Chondrocyte (in vitro differentiated cells): ENCODE measurements around the gene GRAP2. TPM values are rescaled to one million over a fixed set of nuclear protein-coding genes. Genes with fewer than 3 reads are reported as not detected.

Experiments used
- DNase-seq: peaks from one replicate; pipeline ENCODE4 v3.0.0; 2021; ENCODE audit warnings: mixed read lengths, low spot score
- H3K27ac Mint-ChIP-seq: one replicate; pipeline ENCODE4 v1.8.0; 2021; ENCODE audit warnings: mild to moderate bottlenecking, moderate library complexity, mixed read lengths; ENCODE audit not compliant: unreplicated experiment
- H3K27me3 Mint-ChIP-seq: 2 replicates; pipeline ENCODE4 v1.8.0; 2021; ENCODE audit warnings: low read depth, mixed read lengths
- H3K36me3 Mint-ChIP-seq: 2 replicates; pipeline ENCODE4 v1.8.0; 2021; ENCODE audit warnings: low read depth, mixed read lengths
- H3K4me1 Mint-ChIP-seq: 2 replicates; pipeline ENCODE4 v1.8.0; 2021; ENCODE audit warnings: low read depth, mild to moderate bottlenecking, mixed read lengths
- H3K4me3 Mint-ChIP-seq: one replicate; pipeline ENCODE4 v1.8.0; 2021; ENCODE audit warnings: mild to moderate bottlenecking, moderate library complexity, mixed read lengths; ENCODE audit not compliant: unreplicated experiment
- H3K9me3 Mint-ChIP-seq: 2 replicates; pipeline ENCODE4 v1.8.0; 2021; ENCODE audit warnings: low read depth, mixed read lengths
- CTCF ChIP-seq: fragments of 200-600 bp; sonication (generic); IDR thresholded peaks from 2 replicates; pipeline ENCODE4 v1.5.0; 2021; ENCODE audit warnings: antibody characterized with exemption, mild to moderate bottlenecking, moderate library complexity
- total RNA-seq: library from RNA; stranded (reverse); gene quantifications from 3 replicates; pipeline ENCODE4 v1.2.1, GENCODE V29; 2021

Gene GRAP2
- total RNA-seq, 1 donor from 2014 or later = not detected

GRCh38 chr22:40008726-40009291 is 107.9 kb downstream of the GRAP2 start:
- DNase-seq = no peak
- no peak overlapping the region for H3K4me3 Mint-ChIP-seq
- H3K4me1 Mint-ChIP-seq = peaks cover 22% of the 10 kb centered on the region
- TF ChIP-seq CTCF = no peak
- H3K36me3 Mint-ChIP-seq = no peaks in the 10 kb centered on the region
- no peaks in the 10 kb centered on the region for H3K27me3 Mint-ChIP-seq
- H3K27ac Mint-ChIP-seq = no peak overlapping the region
- no peaks in the 10 kb centered on the region for H3K9me3 Mint-ChIP-seq

- Mint-ChIP-seq H3K36me3 (no peaks in the 10 kb centered on the region), H3K4me1 (peaks cover 22% of the 10 kb centered on the region), H3K27me3 (no peaks in the 10 kb centered on the region), H3K27ac (peak overlapping the region; percentile 41), H3K4me3 (no peak overlapping the region), H3K9me3 (no peaks in the 10 kb centered on the region)
- no peak for TF ChIP-seq CTCF
- no peak for DNase-seq
Measured at GRCh38 chr22:40009292-40009774, 108.4 kb downstream of the GRAP2 start.

DNA sequence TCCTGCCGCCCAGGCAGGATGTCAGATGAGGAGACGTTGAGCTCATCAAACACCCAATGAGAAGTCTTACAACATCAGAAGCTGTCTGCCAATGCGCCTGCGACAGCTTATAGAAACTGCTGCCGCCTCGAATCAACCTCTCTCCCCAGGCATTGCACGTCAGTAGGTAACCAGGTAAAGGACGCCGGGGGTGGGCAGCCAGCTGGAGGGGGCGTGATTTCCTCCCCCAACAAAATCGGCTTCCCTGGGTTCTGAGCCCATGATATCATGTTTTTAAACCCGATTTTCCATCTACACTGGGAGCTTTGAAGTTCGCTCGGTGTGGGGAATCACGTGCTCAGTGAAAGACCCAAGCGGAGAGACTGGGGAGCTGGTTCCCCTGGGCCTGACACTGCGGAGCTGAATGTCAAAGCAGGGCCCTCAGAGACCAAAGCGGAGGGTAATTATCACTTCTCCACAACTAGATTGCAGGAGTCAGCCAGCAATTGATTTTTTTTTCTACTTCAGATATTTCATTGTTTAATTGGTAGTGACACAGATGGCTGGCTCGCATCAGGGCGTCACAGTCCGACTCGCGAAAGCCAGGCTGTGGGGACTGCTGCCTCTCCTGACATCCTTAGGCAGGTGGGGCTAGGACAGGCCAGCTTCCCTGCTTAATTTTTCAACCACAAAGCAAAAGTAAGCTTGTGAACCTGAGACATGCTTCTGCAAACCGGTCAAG is 109.2 kb downstream of the GRAP2 start:
- Mint-ChIP-seq H3K4me3 (no peak overlapping the region), H3K9me3 (no peaks in the 10 kb centered on the region), H3K27me3 (no peaks in the 10 kb centered on the region), H3K27ac (no peak overlapping the region), H3K4me1 (peaks cover 22% of the 10 kb centered on the region), H3K36me3 (no peaks in the 10 kb centered on the region)
- DNase-seq = no peak
- TF ChIP-seq CTCF = no peak

GRCh38 chr22:40010746-40011145 is 109.9 kb downstream of the GRAP2 start:
- H3K27ac Mint-ChIP-seq = no peak overlapping the region
- no peaks in the 10 kb centered on the region for H3K9me3 Mint-ChIP-seq
- no peak for DNase-seq
- H3K36me3 Mint-ChIP-seq = no peaks in the 10 kb centered on the region
- TF ChIP-seq CTCF = no peak
- no peak overlapping the region for H3K4me3 Mint-ChIP-seq
- H3K27me3 Mint-ChIP-seq = peaks cover 3% of the 10 kb centered on the region
- peaks cover 22% of the 10 kb centered on the region for H3K4me1 Mint-ChIP-seq

DNA sequence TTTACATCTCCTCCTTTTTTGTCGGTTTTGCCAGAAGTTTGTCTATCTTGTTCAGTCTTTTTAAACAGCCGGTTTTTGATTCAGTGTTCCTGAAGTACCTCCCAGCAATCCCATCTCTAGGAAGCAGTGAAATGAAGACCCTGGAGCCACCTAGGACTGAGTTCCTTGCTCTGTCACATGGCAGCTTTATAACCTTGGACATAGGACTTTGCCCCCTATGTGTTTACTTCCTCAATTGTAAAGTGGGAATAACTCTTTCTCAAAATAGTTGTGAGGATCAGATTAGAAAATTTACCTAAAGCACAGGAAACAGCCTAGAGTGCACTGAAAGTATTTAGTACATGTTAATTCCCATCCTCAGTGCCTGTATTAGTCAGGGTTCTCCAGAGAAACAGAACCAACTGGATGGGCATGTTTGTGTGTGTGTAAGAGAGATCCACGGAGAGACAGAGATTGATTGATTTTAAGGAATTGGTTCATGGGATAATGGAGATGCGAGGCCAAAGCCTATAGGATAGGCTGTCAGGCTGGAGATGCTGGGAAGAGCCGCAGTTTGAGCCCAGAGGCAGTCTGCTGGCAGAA is 113.9 kb downstream of the GRAP2 start:
- Mint-ChIP-seq H3K36me3 (no peaks in the 10 kb centered on the region), H3K4me1 (peaks cover 6% of the 10 kb centered on the region), H3K27me3 (peaks cover 3% of the 10 kb centered on the region), H3K9me3 (no peaks in the 10 kb centered on the region), H3K4me3 (no peak overlapping the region), H3K27ac (no peak overlapping the region)
- TF ChIP-seq CTCF = no peak
- DNase-seq = no peak
